Heart left ventricle (tissue), 13 donors: Measurements from ENCODE around the gene NABP2.

Source experiments
- CTCF ChIP-seq, 12 donors: fragments of 200-600 bp; sonication (generic) in 4 of 12; IDR thresholded peaks; one replicate each; pipeline versions ENCODE4 v1.5.0 to v1.8.0; 2018 to 2022; ENCODE audit warnings: antibody characterized with exemption in 12 of 12, mild to moderate bottlenecking in 5 of 12
- POLR2A ChIP-seq, 2 donors: fragments of 450-650 bp; IDR thresholded peaks; one replicate each; pipeline ENCODE4 v1.6.1; 2017; ENCODE audit warnings: antibody characterized with exemption in 2 of 2, mild to moderate bottlenecking in 2 of 2, moderate library complexity in 2 of 2
- donor health status: ischemic (EF 13 %, LVEDD 7.1; RV severe dilation, severe dysfunction).
- donor health status: DM: no; HTN: yes; CAD: no.
- donor health status: DM: no; HTN: no; CAD: no.
- donor health status: ischemic (EF 25% LVEDD 6.9; RV normal size, moderate dysfunction).
- donor health status: ischemic (EF 25% LVEDD 5.7; RV mildly dilated, moderate dysfunction).
- donor health status: ischemic (EF 35%, LVEDD 5.7; RV mildly dilated, moderate dysfunction).
- donor health status: nonischemic (EF 11% LVEDD 7.7; RV severe dilation, severe dysfunction).
- donor health status: DM: yes; HTN: yes; CAD: no.
- donor health status: PGD.
- donor health status: ischemic (EF 29% LVEDD 5.4; RV normal size, mild dysfunction).
- donor health status: nonischemic (EF 23%, LVEDD 6.1; RV moderate dilation, normal function).

- TF ChIP-seq CTCF (IDR thresholded peaks at IDR 0.05) (no peak), POLR2A (IDR thresholded peaks at IDR 0.05) (no peak)
Observed at GRCh38 chr12:56186957-56187356, 37.2 kb upstream of the NABP2 start.
